ENCODE data around the gene F2. TPM values are rescaled to one million over a fixed set of nuclear protein-coding genes. Genes with fewer than 3 reads are reported as not detected.

The F2 gene
- total RNA-seq, 1 donor from 2014 or later: 0.19 TPM

DNA sequence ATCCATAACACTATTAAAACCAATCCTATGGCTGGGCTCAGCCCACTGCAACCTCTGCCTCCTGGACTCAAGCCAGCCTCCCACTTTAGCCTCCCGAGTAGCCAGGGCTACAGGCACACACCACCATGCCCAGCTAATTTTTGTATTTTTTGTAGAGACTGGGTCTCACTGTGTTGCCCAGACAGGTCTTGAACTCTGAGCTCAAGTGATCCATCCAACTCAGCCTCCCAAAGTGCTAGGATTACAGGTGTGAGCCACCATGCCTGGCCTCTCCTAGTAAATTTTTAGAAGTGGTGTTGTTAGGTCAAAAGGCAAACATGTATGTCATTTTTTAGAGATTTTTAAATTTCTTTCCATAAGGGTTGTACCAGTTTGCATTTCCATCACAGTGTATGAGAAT is 14.2 kb downstream of the F2 start:
- Mint-ChIP-seq H3K27me3 (ENCODE audit: unreplicated experiment) (no peaks in the 10 kb centered on the region), H3K4me1 (ENCODE audit: unreplicated experiment) (peaks cover 10% of the 10 kb centered on the region), H3K4me3 (ENCODE audit: unreplicated experiment) (no peak overlapping the region), H3K36me3 (ENCODE audit: unreplicated experiment) (no peaks in the 10 kb centered on the region), H3K27ac (ENCODE audit: unreplicated experiment) (no peak overlapping the region), H3K9me3 (ENCODE audit: unreplicated experiment) (no peaks in the 10 kb centered on the region)
- TF ChIP-seq, protein P1, sequence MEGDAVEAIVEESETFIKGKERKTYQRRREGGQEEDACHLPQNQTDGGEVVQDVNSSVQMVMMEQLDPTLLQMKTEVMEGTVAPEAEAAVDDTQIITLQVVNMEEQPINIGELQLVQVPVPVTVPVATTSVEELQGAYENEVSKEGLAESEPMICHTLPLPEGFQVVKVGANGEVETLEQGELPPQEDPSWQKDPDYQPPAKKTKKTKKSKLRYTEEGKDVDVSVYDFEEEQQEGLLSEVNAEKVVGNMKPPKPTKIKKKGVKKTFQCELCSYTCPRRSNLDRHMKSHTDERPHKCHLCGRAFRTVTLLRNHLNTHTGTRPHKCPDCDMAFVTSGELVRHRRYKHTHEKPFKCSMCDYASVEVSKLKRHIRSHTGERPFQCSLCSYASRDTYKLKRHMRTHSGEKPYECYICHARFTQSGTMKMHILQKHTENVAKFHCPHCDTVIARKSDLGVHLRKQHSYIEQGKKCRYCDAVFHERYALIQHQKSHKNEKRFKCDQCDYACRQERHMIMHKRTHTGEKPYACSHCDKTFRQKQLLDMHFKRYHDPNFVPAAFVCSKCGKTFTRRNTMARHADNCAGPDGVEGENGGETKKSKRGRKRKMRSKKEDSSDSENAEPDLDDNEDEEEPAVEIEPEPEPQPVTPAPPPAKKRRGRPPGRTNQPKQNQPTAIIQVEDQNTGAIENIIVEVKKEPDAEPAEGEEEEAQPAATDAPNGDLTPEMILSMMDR (IDR thresholded peaks at IDR 0.05): no peak
- no peak for DNase-seq (ENCODE audit: extremely low spot score, unreplicated experiment)

DNA sequence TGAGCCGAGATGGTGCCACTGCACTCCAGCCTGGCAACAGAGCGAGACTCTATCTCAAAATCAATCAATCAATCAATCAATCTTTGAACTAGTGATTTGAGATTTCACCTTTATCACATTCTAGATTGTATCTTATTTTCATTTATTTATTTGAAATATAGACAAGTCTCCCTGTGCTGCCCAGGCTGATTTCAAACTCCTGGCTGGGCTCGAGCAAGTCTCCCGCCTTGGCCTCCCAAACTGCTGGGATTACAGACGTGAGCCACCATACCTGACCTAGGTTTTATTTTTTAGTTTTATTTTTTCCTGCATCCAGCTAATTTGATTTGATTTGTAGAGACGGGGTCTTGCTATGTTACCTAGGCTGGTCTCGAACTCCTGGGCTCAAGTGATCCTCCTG is 17.1 kb downstream of the F2 start:
- TF ChIP-seq, protein P1 (IDR thresholded peaks at IDR 0.05): no peak
- peak overlapping the region; percentile 80 for H3K27ac Mint-ChIP-seq (ENCODE audit: unreplicated experiment)
- no peak overlapping the region for H3K4me3 Mint-ChIP-seq (ENCODE audit: unreplicated experiment)
- no peaks in the 10 kb centered on the region for H3K9me3 Mint-ChIP-seq (ENCODE audit: unreplicated experiment)
- H3K36me3 Mint-ChIP-seq (ENCODE audit: unreplicated experiment): peaks cover 11% of the 10 kb centered on the region
- H3K27me3 Mint-ChIP-seq (ENCODE audit: unreplicated experiment): no peaks in the 10 kb centered on the region
- peaks cover 10% of the 10 kb centered on the region for H3K4me1 Mint-ChIP-seq (ENCODE audit: unreplicated experiment)
- DNase-seq (ENCODE audit: extremely low spot score, unreplicated experiment): no peak

DNA sequence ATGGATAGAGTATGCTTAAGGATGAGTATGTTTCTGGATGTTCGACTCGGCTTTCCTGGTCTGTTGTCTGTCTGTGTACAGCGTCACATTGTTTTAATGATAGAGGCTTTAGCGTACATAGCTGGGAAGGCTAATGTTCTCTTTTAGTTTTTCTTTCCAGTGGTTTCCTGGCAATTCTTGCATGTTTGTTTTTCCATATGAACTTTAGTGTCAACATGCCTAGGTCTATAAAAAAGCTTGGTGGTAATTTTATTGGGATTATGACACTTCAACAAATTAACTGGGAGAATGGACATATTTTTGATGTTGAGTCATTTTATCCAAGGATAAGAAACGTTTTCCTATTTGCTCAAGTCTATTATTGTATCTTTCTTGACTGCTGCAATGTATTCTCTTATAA is 17.6 kb downstream of the F2 start:
- Mint-ChIP-seq H3K27ac (ENCODE audit: unreplicated experiment) (peak overlapping the region; percentile 80), H3K36me3 (ENCODE audit: unreplicated experiment) (peaks cover 16% of the 10 kb centered on the region), H3K27me3 (ENCODE audit: unreplicated experiment) (no peaks in the 10 kb centered on the region), H3K9me3 (ENCODE audit: unreplicated experiment) (no peaks in the 10 kb centered on the region), H3K4me1 (ENCODE audit: unreplicated experiment) (peaks cover 10% of the 10 kb centered on the region), H3K4me3 (ENCODE audit: unreplicated experiment) (no peak overlapping the region)
- TF ChIP-seq, protein P1 (IDR thresholded peaks at IDR 0.05): no peak
- DNase-seq (ENCODE audit: extremely low spot score, unreplicated experiment): no peak

DNA sequence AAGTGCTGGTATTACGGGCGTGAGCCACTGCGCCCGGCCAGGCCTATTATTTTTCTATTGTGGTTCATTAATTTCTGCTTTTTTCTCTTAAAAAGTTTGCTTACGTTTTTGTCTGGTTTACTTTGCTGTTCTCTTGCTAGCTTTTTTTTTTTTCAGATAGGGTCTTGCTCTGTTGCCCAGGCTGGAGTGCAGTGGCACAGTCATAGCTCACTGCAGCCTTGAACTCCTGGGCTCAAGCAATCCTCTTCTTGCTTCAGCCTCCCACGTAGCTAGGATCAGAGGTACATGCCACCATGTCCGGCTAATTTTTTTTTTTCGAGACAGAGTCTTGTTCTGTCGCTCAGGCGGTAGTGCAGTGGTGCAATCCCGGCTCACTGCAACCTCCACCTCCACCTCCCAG is 18.7 kb downstream of the F2 start:
- H3K27me3 Mint-ChIP-seq (ENCODE audit: unreplicated experiment): no peaks in the 10 kb centered on the region
- H3K4me3 Mint-ChIP-seq (ENCODE audit: unreplicated experiment): no peak overlapping the region
- TF ChIP-seq, protein P1 (IDR thresholded peaks at IDR 0.05): no peak
- H3K9me3 Mint-ChIP-seq (ENCODE audit: unreplicated experiment): no peaks in the 10 kb centered on the region
- H3K27ac Mint-ChIP-seq (ENCODE audit: unreplicated experiment): peak overlapping the region; percentile 80
- no peak for DNase-seq (ENCODE audit: extremely low spot score, unreplicated experiment)
- H3K36me3 Mint-ChIP-seq (ENCODE audit: unreplicated experiment): peaks cover 21% of the 10 kb centered on the region
- H3K4me1 Mint-ChIP-seq (ENCODE audit: unreplicated experiment): peaks cover 12% of the 10 kb centered on the region

DNA sequence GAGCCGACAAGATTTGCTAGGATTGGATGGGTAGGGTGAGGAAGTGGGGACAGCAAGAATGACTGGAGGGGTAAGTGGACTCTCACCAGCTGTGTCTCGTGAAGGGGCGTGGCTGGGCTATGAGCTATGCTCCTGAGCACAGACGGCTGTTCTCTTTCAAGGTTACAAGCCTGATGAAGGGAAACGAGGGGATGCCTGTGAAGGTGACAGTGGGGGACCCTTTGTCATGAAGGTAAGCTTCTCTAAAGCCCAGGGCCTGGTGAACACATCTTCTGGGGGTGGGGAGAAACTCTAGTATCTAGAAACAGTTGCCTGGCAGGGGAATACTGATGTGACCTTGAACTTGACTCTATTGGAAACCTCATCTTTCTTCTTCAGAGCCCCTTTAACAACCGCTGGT is 19.9 kb downstream of the F2 start:
- no peaks in the 10 kb centered on the region for H3K27me3 Mint-ChIP-seq (ENCODE audit: unreplicated experiment)
- H3K4me1 Mint-ChIP-seq (ENCODE audit: unreplicated experiment): peaks cover 13% of the 10 kb centered on the region
- H3K9me3 Mint-ChIP-seq (ENCODE audit: unreplicated experiment): no peaks in the 10 kb centered on the region
- TF ChIP-seq, protein P1 (IDR thresholded peaks at IDR 0.05): no peak
- DNase-seq (ENCODE audit: extremely low spot score, unreplicated experiment): no peak
- peaks cover 28% of the 10 kb centered on the region for H3K36me3 Mint-ChIP-seq (ENCODE audit: unreplicated experiment)
- no peak overlapping the region for H3K27ac Mint-ChIP-seq (ENCODE audit: unreplicated experiment)
- no peak overlapping the region for H3K4me3 Mint-ChIP-seq (ENCODE audit: unreplicated experiment)

Measured in osteocyte (in vitro differentiated cells).